Measurements from ENCODE around the gene CENPW. TPM values are rescaled to one million over a fixed set of nuclear protein-coding genes. Genes with fewer than 3 reads are reported as not detected.

Gene CENPW
- total RNA-seq, 2 experiments from 2014 or later, result 1.0 to 1.1 TPM

GRCh38 chr6:126318797-126319196 lies 21.1 kb upstream of the CENPW start:
- ChIA-PET POLR2A (no interaction called here), CTCF (no interaction called here)
- Histone ChIP-seq H3K36me3 (ENCODE audit: insufficient read depth, low read length) (no peaks in the 10 kb centered on the region), H3K27me3 (ENCODE audit: control insufficient read depth in 1 of 2, insufficient read depth in 2 of 2, low read length in 2 of 2) (peaks cover 0 to 6% of the 10 kb centered on the region in 2 experiments), H3K9me3 (ENCODE audit: control insufficient read depth in 1 of 2, insufficient read depth in 1 of 2, low read length in 2 of 2) (no peaks in the 10 kb centered on the region), H3K27ac (ENCODE audit: low read depth in 1 of 2, low read length in 2 of 2) (no peak overlapping the region), H3K4me1 (ENCODE audit: insufficient read depth, low read length) (no peaks in the 10 kb centered on the region), H3K4me3 (ENCODE audit: low read length) (no peak overlapping the region)
- DNase-seq, result no peak
- Mint-ChIP-seq H3K4me1 (ENCODE audit: low read depth) (no peaks in the 10 kb centered on the region), H3K27me3 (peaks cover 15% of the 10 kb centered on the region), H3K9me3 (no peaks in the 10 kb centered on the region), H3K27ac (no peak overlapping the region), H3K4me3 (no peak overlapping the region), H3K36me3 (ENCODE audit: low read depth) (no peaks in the 10 kb centered on the region)
- ATAC-seq (ENCODE audit: poor library complexity), result no peak
- no peak for TF ChIP-seq CTCF (IDR thresholded peaks at IDR 0.05)
- intact Hi-C loops (cut with DNase I, micrococcal nuclease), result no loop called here

- Histone ChIP-seq H3K36me3 (ENCODE audit: insufficient read depth, low read length) (no peaks in the 10 kb centered on the region), H3K27me3 (ENCODE audit: control insufficient read depth in 1 of 2, insufficient read depth in 2 of 2, low read length in 2 of 2) (no peaks in the 10 kb centered on the region), H3K4me3 (ENCODE audit: low read length) (no peak overlapping the region), H3K27ac (ENCODE audit: low read depth in 1 of 2, low read length in 2 of 2) (no peak overlapping the region), H3K9me3 (ENCODE audit: control insufficient read depth in 1 of 2, insufficient read depth in 1 of 2, low read length in 2 of 2) (no peaks in the 10 kb centered on the region), H3K4me1 (ENCODE audit: insufficient read depth, low read length) (no peaks in the 10 kb centered on the region)
- CTCF ChIA-PET, result no interaction called here
- H3K9me3 Mint-ChIP-seq, result peaks cover 2% of the 10 kb centered on the region
- intact Hi-C loops (cut with DNase I, micrococcal nuclease), result no loop called here
- H3K27ac Mint-ChIP-seq, result no peak overlapping the region
- H3K4me1 Mint-ChIP-seq (ENCODE audit: low read depth), result no peaks in the 10 kb centered on the region
- ATAC-seq (ENCODE audit: poor library complexity) (no peak), DNase-seq (no peak)
- no peak overlapping the region for H3K4me3 Mint-ChIP-seq
- no peaks in the 10 kb centered on the region for H3K27me3 Mint-ChIP-seq
- POLR2A ChIA-PET, result no interaction called here
- no peak for TF ChIP-seq CTCF (IDR thresholded peaks at IDR 0.05)
- no peaks in the 10 kb centered on the region for H3K36me3 Mint-ChIP-seq (ENCODE audit: low read depth)
Measured at GRCh38 chr6:126333729-126334128, 6.2 kb upstream of the CENPW start.

- no peak for DNase-seq
- Mint-ChIP-seq H3K9me3 (peaks cover 2% of the 10 kb centered on the region), H3K4me3 (no peak overlapping the region), H3K27ac (no peak overlapping the region), H3K4me1 (ENCODE audit: low read depth) (no peaks in the 10 kb centered on the region), H3K27me3 (no peaks in the 10 kb centered on the region), H3K36me3 (ENCODE audit: low read depth) (no peaks in the 10 kb centered on the region)
- Histone ChIP-seq H3K27ac (ENCODE audit: low read depth in 1 of 2, low read length in 2 of 2) (no peak overlapping the region), H3K27me3 (ENCODE audit: control insufficient read depth in 1 of 2, insufficient read depth in 2 of 2, low read length in 2 of 2) (no peaks in the 10 kb centered on the region), H3K4me1 (ENCODE audit: insufficient read depth, low read length) (peaks cover 3% of the 10 kb centered on the region), H3K9me3 (ENCODE audit: control insufficient read depth in 1 of 2, insufficient read depth in 1 of 2, low read length in 2 of 2) (no peaks in the 10 kb centered on the region), H3K4me3 (ENCODE audit: low read length) (no peak overlapping the region), H3K36me3 (ENCODE audit: insufficient read depth, low read length) (no peaks in the 10 kb centered on the region)
- intact Hi-C loops (cut with DNase I, micrococcal nuclease), result no loop called here
- CTCF ChIA-PET, result no interaction called here
- ATAC-seq (ENCODE audit: poor library complexity), result no peak
- TF ChIP-seq CTCF (IDR thresholded peaks at IDR 0.05), result no peak
- POLR2A ChIA-PET, result no interaction called here
Measured at GRCh38 chr6:126335210-126335609, 4.7 kb upstream of the CENPW start.

Measured in CD4-positive, alpha-beta T cell (primary cell).